Neuronal stem cell (in vitro differentiated cells): ENCODE measurements around the gene FNDC8.
"Not testable (repeated sequence)": the region's sequence is repeated elsewhere in the genome, so short reads cannot be mapped to it uniquely, and the experiment has no call there.

Experiments used
- DNase-seq: peaks from one replicate; pipeline ENCODE4 v3.0.0-alpha.2; 2013; ENCODE audit warnings: low spot score
- H2AFZ ChIP-seq: one replicate; pipeline ENCODE4 v1.6.1; 2013; ENCODE audit warnings: mild to moderate bottlenecking, low read length, inconsistent platforms
- H2AK5ac ChIP-seq: 2 replicates; pipeline ENCODE4 v1.6.1; 2013; ENCODE audit warnings: low read depth, mild to moderate bottlenecking, inconsistent platforms, low read length, moderate library complexity, mixed read lengths
- H2BK120ac ChIP-seq: 2 replicates; pipeline ENCODE4 v1.6.1; 2013; ENCODE audit warnings: low read depth, mild to moderate bottlenecking, inconsistent platforms, low read length, moderate library complexity, mixed read lengths
- H2BK12ac ChIP-seq: one replicate; pipeline ENCODE4 v1.6.1; 2013; ENCODE audit warnings: low read length, inconsistent platforms
- H2BK15ac ChIP-seq: 2 replicates; pipeline ENCODE4 v1.6.1; 2013; ENCODE audit warnings: mild to moderate bottlenecking, low read length, inconsistent platforms, mixed read lengths
- H2BK5ac ChIP-seq: one replicate; pipeline ENCODE4 v1.6.1; 2013; ENCODE audit warnings: inconsistent platforms, mild to moderate bottlenecking, low read length, moderate library complexity
- H3K14ac ChIP-seq: one replicate; pipeline ENCODE4 v1.6.1; 2013; ENCODE audit warnings: low read length, inconsistent platforms
- H3K18ac ChIP-seq: 2 replicates; pipeline ENCODE4 v1.6.1; 2013; ENCODE audit warnings: low read length, inconsistent platforms
- H3K23ac ChIP-seq: 2 replicates; pipeline ENCODE4 v1.6.1; 2013; ENCODE audit warnings: low read depth, mild to moderate bottlenecking, mixed read lengths, low read length, inconsistent platforms; ENCODE audit not compliant: poor library complexity
- H3K27ac ChIP-seq: replicated peaks from 3 replicates; pipeline ENCODE4 v1.5.1; 2013; ENCODE audit warnings: low read length, inconsistent platforms
- H3K27me3 ChIP-seq, 3 experiments: 2 replicates each; pipeline ENCODE4 v1.6.1; 2013; ENCODE audit warnings: low read length in 3 of 3, mild to moderate bottlenecking in 2 of 3, inconsistent platforms in 1 of 3, low read depth in 1 of 3, mixed read lengths in 1 of 3, moderate library complexity in 1 of 3; ENCODE audit not compliant: control insufficient read depth in 3 of 3, insufficient read depth in 3 of 3
- H3K36me3 ChIP-seq, 2 donors: replicated peaks in 1 of 2; 2 replicates each; pipeline ENCODE4 v1.6.1; 2013; ENCODE audit warnings: low read length in 2 of 2; ENCODE audit not compliant: control insufficient read depth in 2 of 2, insufficient read depth in 2 of 2
- H3K4ac ChIP-seq: 2 replicates; pipeline ENCODE4 v1.6.1; 2013; ENCODE audit warnings: inconsistent platforms, mild to moderate bottlenecking, low read length, moderate library complexity
- H3K4me1 ChIP-seq, 2 donors: 1 replicate in 1 of 2; 2 replicates in 1 of 2; pipeline ENCODE4 v1.6.1; 2013; ENCODE audit warnings: low read length in 2 of 2, low read depth in 1 of 2; ENCODE audit not compliant: control insufficient read depth in 2 of 2, insufficient read depth in 1 of 2
- H3K4me2 ChIP-seq: one replicate; pipeline ENCODE4 v1.6.1; 2013; ENCODE audit warnings: mild to moderate bottlenecking, low read length, inconsistent platforms; ENCODE audit not compliant: insufficient read depth, poor library complexity, severe bottlenecking
- H3K4me3 ChIP-seq, 2 donors: 2 replicates each; pipeline ENCODE4 v1.5.1; 2013; ENCODE audit warnings: low read length in 2 of 2, mild to moderate bottlenecking in 2 of 2, inconsistent platforms in 1 of 2, moderate library complexity in 1 of 2
- H3K79me1 ChIP-seq: one replicate; pipeline ENCODE4 v1.6.1; 2013; ENCODE audit warnings: low read depth, mild to moderate bottlenecking, inconsistent platforms, low read length, moderate library complexity
- H3K9ac ChIP-seq: one replicate; pipeline ENCODE4 v1.6.1; 2013; ENCODE audit warnings: mild to moderate bottlenecking, low read depth, low read length, inconsistent platforms; ENCODE audit not compliant: poor library complexity
- H3K9me3 ChIP-seq, 2 donors: replicated peaks in 1 of 2; 2 replicates each; pipeline versions ENCODE3 to v1.6.1; 2013; ENCODE audit warnings: low read length in 2 of 2, mild to moderate bottlenecking in 2 of 2, inconsistent platforms in 1 of 2, low read depth in 1 of 2, mixed read lengths in 1 of 2, moderate library complexity in 1 of 2; ENCODE audit not compliant: control insufficient read depth in 2 of 2, insufficient read depth in 1 of 2
- H4K8ac ChIP-seq: one replicate; pipeline ENCODE4 v1.6.1; 2013; ENCODE audit warnings: low read depth, mild to moderate bottlenecking, inconsistent platforms, low read length, moderate library complexity
- H4K91ac ChIP-seq: one replicate; pipeline ENCODE4 v1.6.1; 2013; ENCODE audit warnings: low read length, low read depth, mild to moderate bottlenecking, inconsistent platforms; ENCODE audit not compliant: poor library complexity
- WGBS, 2 donors: extraction: QIAGEN DNeasy Blood & Tissue Kit; methylation state at CpG; one replicate each; pipeline ENCODE4 v1.1.7; 2013; ENCODE audit warnings: missing lambda C conversion rate in 2 of 2, mixed read lengths in 1 of 2; ENCODE audit not compliant: insufficient read length in 2 of 2, insufficient replicate concordance in 1 of 2; ENCODE audit errors: extremely low coverage in 2 of 2; 5-methylcytosine and 5-hydroxymethylcytosine counted together

The FNDC8 gene

GRCh38 chr17:35170968-35171771, 49.8 kb downstream of the FNDC8 start:
- H4K8ac ChIP-seq, result no peak overlapping the region
- peak overlapping the region; percentile 9 for H3K9ac ChIP-seq
- H2AFZ ChIP-seq, result no peak overlapping the region
- peak overlapping the region; percentile 59 for H3K4ac ChIP-seq
- no peak overlapping the region for H2AK5ac ChIP-seq
- no peak overlapping the region for H3K27ac ChIP-seq
- no CpG with 5 or more reads among the region's 18 CpGs for WGBS, 2 donors
- H3K4me3 ChIP-seq, result no peak overlapping the region
- H2BK15ac ChIP-seq, result no peak overlapping the region
- no peaks in the 10 kb centered on the region for H3K79me1 ChIP-seq
- H2BK120ac ChIP-seq, result no peak overlapping the region
- no peaks in the 10 kb centered on the region for H3K9me3 ChIP-seq
- peaks cover 0 to 8% (median 0%) of the 10 kb centered on the region in 3 experiments for H3K27me3 ChIP-seq
- H2BK12ac ChIP-seq, result no peak overlapping the region
- H3K4me1 ChIP-seq, result no peaks in the 10 kb centered on the region
- no peak overlapping the region for H2BK5ac ChIP-seq
- no peak for DNase-seq
- H3K23ac ChIP-seq, result no peak overlapping the region
- H4K91ac ChIP-seq, result no peak overlapping the region
- H3K36me3 ChIP-seq, result no peaks in the 10 kb centered on the region
- no peak overlapping the region for H3K4me2 ChIP-seq
- H3K14ac ChIP-seq, result no peak overlapping the region
- no peak overlapping the region for H3K18ac ChIP-seq

GRCh38 chr17:35171834-35172233, 50.4 kb downstream of the FNDC8 start:
- H3K4ac ChIP-seq, result no peak overlapping the region
- no peak overlapping the region for H2AK5ac ChIP-seq
- no peak overlapping the region for H3K14ac ChIP-seq
- no peak for DNase-seq
- no peak overlapping the region for H2AFZ ChIP-seq
- no peak overlapping the region for H3K23ac ChIP-seq
- WGBS, 2 donors, result no CpG with 5 or more reads among the region's 2 CpGs
- no peak overlapping the region for H2BK15ac ChIP-seq
- no peak overlapping the region for H2BK120ac ChIP-seq
- H3K4me2 ChIP-seq, result no peak overlapping the region
- no peak overlapping the region for H3K27ac ChIP-seq
- H3K27me3 ChIP-seq, result peaks cover 0 to 8% (median 0%) of the 10 kb centered on the region in 3 experiments
- H3K9me3 ChIP-seq, result no peaks in the 10 kb centered on the region
- H3K9ac ChIP-seq, result no peak overlapping the region
- H2BK12ac ChIP-seq, result no peak overlapping the region
- H4K8ac ChIP-seq, result no peak overlapping the region
- no peaks in the 10 kb centered on the region for H3K79me1 ChIP-seq
- no peak overlapping the region for H4K91ac ChIP-seq
- no peaks in the 10 kb centered on the region for H3K4me1 ChIP-seq
- no peaks in the 10 kb centered on the region for H3K36me3 ChIP-seq
- no peak overlapping the region for H2BK5ac ChIP-seq
- H3K4me3 ChIP-seq, result no peak overlapping the region
- no peak overlapping the region for H3K18ac ChIP-seq

GRCh38 chr17:35172321-35172720, 50.9 kb downstream of the FNDC8 start:
- not testable (repeated sequence) for H2BK5ac ChIP-seq, H3K27me3 ChIP-seq, H4K91ac ChIP-seq, H2AFZ ChIP-seq, H3K79me1 ChIP-seq, H3K23ac ChIP-seq, H4K8ac ChIP-seq, H2AK5ac ChIP-seq, H3K18ac ChIP-seq, H3K4me1 ChIP-seq, H2BK120ac ChIP-seq, DNase-seq, H3K9me3 ChIP-seq, H2BK15ac ChIP-seq, H3K4me2 ChIP-seq, H3K27ac ChIP-seq, H3K14ac ChIP-seq, H2BK12ac ChIP-seq, H3K4me3 ChIP-seq, H3K9ac ChIP-seq, H3K4ac ChIP-seq, H3K36me3 ChIP-seq
- WGBS, 2 donors, result no CpG with 5 or more reads among the region's 3 CpGs

GRCh38 chr17:35174835-35175334, 53.5 kb downstream of the FNDC8 start:
- Histone ChIP-seq H3K18ac (no peak overlapping the region), H3K4ac (no peak overlapping the region), H3K4me1 (no peaks in the 10 kb centered on the region), H2BK15ac (no peak overlapping the region), H4K8ac (no peak overlapping the region), H3K23ac (no peak overlapping the region), H3K27ac (no peak overlapping the region), H2AK5ac (no peak overlapping the region), H3K9ac (no peak overlapping the region), H2AFZ (no peak overlapping the region), H2BK12ac (no peak overlapping the region), H3K4me3 (no peak overlapping the region), H3K27me3 (peaks cover 0 to 7% (median 0%) of the 10 kb centered on the region in 3 experiments), H2BK5ac (no peak overlapping the region), H3K36me3 (no peaks in the 10 kb centered on the region), H4K91ac (no peak overlapping the region), H3K9me3 (no peaks in the 10 kb centered on the region), H3K79me1 (no peaks in the 10 kb centered on the region), H3K4me2 (no peak overlapping the region), H2BK120ac (no peak overlapping the region), H3K14ac (no peak overlapping the region)
- DNase-seq, result no peak
- no CpG with 5 or more reads among the region's 2 CpGs for WGBS, 2 donors
